Mesothelial cell of epicardium (in vitro differentiated cells): ENCODE data around the gene PCDHA6. TPM values are rescaled to one million over a fixed set of nuclear protein-coding genes. Genes with fewer than 3 reads are reported as not detected.
"Not testable (repeated sequence)": the region's sequence is repeated elsewhere in the genome, so short reads cannot be mapped to it uniquely, and the experiment has no call there.

Experiments
- DNase-seq, 2 experiments: peaks; one replicate each; pipeline ENCODE4 v3.0.0; 2021; ENCODE audit warnings: low spot score in 2 of 2; ENCODE audit not compliant: unreplicated experiment in 2 of 2
- H3K27ac Mint-ChIP-seq: 2 replicates; pipeline ENCODE4 v1.8.0; 2021; ENCODE audit warnings: mixed read lengths
- H3K27me3 Mint-ChIP-seq: 2 replicates; pipeline ENCODE4 v1.8.0; 2021; ENCODE audit warnings: low read depth, mixed read lengths
- H3K36me3 Mint-ChIP-seq: 2 replicates; pipeline ENCODE4 v1.8.0; 2021; ENCODE audit warnings: mixed read lengths
- H3K4me1 Mint-ChIP-seq: 2 replicates; pipeline ENCODE4 v1.8.0; 2021; ENCODE audit warnings: mixed read lengths
- H3K4me3 Mint-ChIP-seq: 2 replicates; pipeline ENCODE4 v1.8.0; 2021; ENCODE audit warnings: mild to moderate bottlenecking, moderate library complexity, mixed read lengths
- H3K9me3 Mint-ChIP-seq: 2 replicates; pipeline ENCODE4 v1.8.0; 2021; ENCODE audit warnings: mixed read lengths
- total RNA-seq: library from RNA; stranded (reverse); gene quantifications from 3 replicates; pipeline ENCODE4 v1.2.1, GENCODE V29; 2021
- TF ChIP-seq, protein P1 (sequence below): fragments of 200-600 bp; sonication (generic); IDR thresholded peaks from one replicate; pipeline ENCODE4 v1.5.0; 2021; ENCODE audit warnings: antibody characterized with exemption; ENCODE audit not compliant: unreplicated experiment

The PCDHA6 gene
- total RNA-seq, 1 donor from 2014 or later = 15.2 TPM

DNA sequence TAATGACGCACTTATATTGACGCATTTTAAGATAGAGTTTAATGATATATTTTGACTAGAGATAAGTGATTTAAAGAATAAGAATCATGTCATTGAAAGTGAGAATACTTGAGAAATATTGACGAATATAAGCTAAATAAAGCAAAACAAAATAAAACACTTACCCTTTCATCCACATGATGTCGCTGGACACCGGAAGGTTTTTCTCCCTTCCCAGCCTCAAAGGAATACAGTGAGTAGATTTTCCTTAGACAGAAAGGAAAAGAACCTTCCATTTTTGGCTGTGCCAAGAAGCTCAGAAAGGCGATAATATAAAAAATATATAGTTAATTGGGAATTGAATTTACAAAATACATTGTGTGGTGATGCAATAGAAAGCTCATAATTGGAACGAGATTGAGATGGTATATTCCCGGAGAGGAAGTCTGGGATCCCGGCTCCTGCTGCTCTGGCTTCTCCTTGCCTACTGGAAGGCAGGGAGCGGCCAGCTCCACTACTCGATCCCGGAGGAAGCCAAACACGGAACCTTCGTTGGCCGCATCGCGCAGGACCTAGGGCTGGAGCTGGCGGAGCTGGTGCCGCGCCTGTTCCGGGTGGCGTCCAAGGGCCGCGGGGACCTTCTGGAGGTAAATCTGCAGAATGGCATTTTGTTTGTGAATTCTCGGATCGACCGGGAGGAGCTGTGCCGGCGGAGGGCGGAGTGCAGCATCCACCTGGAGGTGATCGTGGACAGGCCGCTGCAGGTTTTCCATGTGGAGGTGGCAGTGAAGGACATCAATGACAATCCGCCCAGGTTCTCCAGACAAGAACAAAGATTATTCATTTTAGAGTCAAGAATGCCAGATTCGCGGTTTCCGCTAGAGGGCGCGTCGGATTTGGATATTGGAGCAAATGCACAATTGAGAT is 6.1 kb upstream of the PCDHA6 start, which contains the start of gene PCDHA5:
Gene PCDHA5 (plus strand): TSS at position 239 of the 906 bp plus-strand sequence.
- Mint-ChIP-seq H3K4me1 (no peaks in the 10 kb centered on the region), H3K36me3 (peaks cover 32% of the 10 kb centered on the region), H3K9me3 (peaks cover 22% of the 10 kb centered on the region), H3K27ac (no peak within 1 kb of the TSS), H3K27me3 (no peaks in the 10 kb centered on the region), H3K4me3 (no peak within 1 kb of the TSS)
- TF ChIP-seq, protein P1, sequence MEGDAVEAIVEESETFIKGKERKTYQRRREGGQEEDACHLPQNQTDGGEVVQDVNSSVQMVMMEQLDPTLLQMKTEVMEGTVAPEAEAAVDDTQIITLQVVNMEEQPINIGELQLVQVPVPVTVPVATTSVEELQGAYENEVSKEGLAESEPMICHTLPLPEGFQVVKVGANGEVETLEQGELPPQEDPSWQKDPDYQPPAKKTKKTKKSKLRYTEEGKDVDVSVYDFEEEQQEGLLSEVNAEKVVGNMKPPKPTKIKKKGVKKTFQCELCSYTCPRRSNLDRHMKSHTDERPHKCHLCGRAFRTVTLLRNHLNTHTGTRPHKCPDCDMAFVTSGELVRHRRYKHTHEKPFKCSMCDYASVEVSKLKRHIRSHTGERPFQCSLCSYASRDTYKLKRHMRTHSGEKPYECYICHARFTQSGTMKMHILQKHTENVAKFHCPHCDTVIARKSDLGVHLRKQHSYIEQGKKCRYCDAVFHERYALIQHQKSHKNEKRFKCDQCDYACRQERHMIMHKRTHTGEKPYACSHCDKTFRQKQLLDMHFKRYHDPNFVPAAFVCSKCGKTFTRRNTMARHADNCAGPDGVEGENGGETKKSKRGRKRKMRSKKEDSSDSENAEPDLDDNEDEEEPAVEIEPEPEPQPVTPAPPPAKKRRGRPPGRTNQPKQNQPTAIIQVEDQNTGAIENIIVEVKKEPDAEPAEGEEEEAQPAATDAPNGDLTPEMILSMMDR = no peak
- DNase-seq = no peak

DNA sequence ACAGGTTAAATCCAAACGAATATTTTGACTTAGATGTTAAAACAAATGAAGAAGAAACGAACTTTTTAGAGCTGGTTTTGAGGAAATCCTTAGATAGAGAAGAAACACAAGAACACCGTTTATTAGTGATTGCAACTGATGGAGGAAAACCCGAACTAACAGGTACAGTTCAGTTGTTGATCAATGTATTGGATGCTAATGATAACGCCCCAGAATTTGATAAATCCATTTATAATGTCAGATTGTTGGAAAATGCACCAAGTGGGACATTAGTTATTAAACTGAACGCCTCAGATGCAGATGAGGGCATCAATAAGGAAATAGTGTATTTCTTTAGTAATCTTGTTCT is 5.5 kb upstream of the PCDHA6 start:
- Mint-ChIP-seq H3K27ac (no peak overlapping the region), H3K27me3 (no peaks in the 10 kb centered on the region), H3K4me1 (no peaks in the 10 kb centered on the region), H3K9me3 (peaks cover 25% of the 10 kb centered on the region), H3K4me3 (no peak overlapping the region), H3K36me3 (peaks cover 34% of the 10 kb centered on the region)
- TF ChIP-seq, protein P1 = no peak
- no peak for DNase-seq

DNA sequence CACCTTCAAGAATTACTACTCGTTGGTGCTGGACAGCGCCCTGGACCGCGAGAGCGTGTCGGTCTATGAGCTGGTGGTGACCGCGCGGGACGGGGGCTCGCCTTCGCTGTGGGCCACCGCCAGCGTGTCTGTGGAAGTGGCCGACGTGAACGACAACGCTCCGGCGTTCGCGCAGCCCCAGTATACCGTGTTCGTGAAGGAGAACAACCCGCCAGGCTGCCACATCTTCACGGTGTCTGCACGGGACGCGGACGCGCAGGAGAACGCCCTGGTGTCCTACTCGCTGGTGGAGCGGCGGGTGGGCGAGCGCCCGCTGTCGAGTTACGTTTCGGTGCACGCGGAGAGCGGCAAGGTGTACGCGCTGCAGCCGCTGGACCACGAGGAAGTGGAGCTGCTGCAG is 4.8 kb upstream of the PCDHA6 start:
- not testable (repeated sequence) for H3K4me3 Mint-ChIP-seq, H3K27me3 Mint-ChIP-seq, H3K27ac Mint-ChIP-seq, DNase-seq, H3K4me1 Mint-ChIP-seq
- Mint-ChIP-seq H3K9me3 (peaks cover 18% of the 10 kb centered on the region), H3K36me3 (peaks cover 35% of the 10 kb centered on the region)

DNA sequence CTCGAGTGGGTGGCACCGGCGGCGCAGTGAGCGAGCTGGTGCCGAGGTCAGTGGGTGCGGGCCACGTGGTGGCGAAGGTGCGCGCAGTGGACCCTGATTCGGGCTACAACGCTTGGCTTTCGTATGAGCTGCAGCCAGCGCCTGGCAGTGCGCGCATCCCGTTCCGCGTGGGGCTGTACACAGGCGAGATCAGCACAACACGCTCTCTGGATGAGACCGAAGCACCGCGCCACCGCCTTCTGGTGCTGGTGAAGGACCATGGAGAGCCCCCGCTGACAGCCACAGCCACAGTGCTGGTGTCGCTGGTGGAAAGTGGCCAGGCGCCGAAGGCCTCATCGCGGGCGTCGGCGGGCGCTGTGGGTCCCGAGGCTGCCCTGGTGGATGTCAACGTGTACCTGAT is 4.3 kb upstream of the PCDHA6 start:
- Mint-ChIP-seq H3K9me3 (peaks cover 19% of the 10 kb centered on the region), H3K4me1 (peaks cover 2% of the 10 kb centered on the region), H3K4me3 (no peak overlapping the region), H3K27me3 (no peaks in the 10 kb centered on the region), H3K36me3 (peaks cover 38% of the 10 kb centered on the region), H3K27ac (no peak overlapping the region)
- DNase-seq = no peak
- TF ChIP-seq, protein P1 = no peak

DNA sequence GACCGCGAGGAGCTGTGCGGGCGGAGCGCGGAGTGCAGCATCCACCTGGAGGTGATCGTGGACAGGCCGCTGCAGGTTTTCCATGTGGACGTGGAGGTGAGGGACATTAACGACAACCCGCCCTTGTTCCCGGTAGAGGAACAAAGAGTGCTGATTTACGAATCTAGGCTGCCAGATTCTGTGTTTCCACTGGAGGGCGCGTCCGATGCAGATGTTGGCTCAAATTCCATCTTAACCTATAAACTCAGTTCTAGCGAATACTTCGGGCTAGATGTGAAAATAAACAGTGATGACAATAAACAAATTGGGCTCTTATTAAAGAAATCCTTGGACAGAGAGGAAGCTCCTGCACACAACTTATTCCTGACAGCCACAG is 590 bp downstream of the PCDHA6 start:
- Mint-ChIP-seq H3K9me3 (peaks cover 37% of the 10 kb centered on the region), H3K27me3 (no peaks in the 10 kb centered on the region), H3K4me1 (peaks cover 2% of the 10 kb centered on the region), H3K4me3 (peak overlapping the region; percentile 75), H3K36me3 (peaks cover 59% of the 10 kb centered on the region), H3K27ac (peak overlapping the region; percentile 84)
- DNase-seq = no peak
- TF ChIP-seq, protein P1 = peak; percentile 3

DNA sequence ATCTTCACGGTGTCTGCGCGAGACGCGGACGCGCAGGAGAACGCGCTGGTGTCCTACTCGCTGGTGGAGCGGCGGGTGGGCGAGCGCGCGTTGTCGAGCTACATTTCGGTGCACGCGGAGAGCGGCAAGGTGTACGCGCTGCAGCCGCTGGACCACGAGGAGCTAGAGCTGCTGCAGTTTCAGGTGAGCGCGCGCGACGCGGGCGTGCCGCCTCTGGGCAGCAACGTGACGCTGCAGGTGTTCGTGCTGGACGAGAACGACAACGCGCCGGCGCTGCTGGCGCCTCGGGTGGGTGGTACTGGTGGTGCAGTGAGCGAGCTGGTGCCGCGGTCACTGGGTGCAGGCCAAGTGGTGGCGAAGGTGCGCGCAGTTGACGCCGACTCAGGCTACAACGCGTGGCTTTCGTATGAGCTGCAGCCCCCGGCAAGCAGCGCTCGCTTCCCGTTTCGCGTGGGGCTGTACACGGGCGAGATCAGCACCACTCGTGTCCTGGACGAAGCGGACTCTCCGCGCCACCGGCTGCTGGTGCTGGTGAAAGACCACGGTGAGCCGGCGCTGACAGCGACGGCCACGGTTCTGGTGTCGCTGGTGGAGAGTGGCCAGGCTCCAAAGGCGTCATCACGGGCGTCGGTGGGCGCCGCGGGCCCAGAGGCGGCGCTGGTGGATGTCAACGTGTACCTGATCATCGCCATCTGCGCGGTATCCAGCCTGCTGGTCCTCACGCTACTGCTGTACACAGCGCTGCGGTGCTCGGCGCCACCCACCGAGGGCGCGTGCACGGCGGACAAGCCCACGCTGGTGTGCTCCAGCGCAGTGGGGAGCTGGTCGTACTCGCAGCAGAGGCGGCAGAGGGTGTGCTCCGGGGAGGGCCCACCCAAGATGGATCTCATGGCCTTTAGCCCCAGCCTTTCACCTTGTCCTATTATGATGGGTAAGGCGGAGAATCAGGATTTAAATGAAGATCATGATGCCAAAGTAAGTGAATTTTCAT is 2.0 kb downstream of the PCDHA6 start:
- not testable (repeated sequence) for H3K4me1 Mint-ChIP-seq, DNase-seq, H3K27ac Mint-ChIP-seq, H3K4me3 Mint-ChIP-seq, H3K27me3 Mint-ChIP-seq
- Mint-ChIP-seq H3K9me3 (peaks cover 46% of the 10 kb centered on the region), H3K36me3 (peaks cover 65% of the 10 kb centered on the region)
